DOHH2 (cell line): ENCODE data around the gene ABCC11.
"Not testable (repeated sequence)": the region's sequence is repeated elsewhere in the genome, so short reads cannot be mapped to it uniquely, and the experiment has no call there.

Source experiments
- H3F3A ChIP-seq: fragments of 200-600 bp; sonication (generic), shearing (Covaris generic); 2 replicates; pipeline ENCODE4 v1.6.0; 2016; ENCODE audit warnings: antibody characterized with exemption, mild to moderate bottlenecking; ENCODE audit not compliant: control insufficient read depth, insufficient read depth
- H3K27ac ChIP-seq: fragments of 200-600 bp; sonication (generic); 2 replicates; pipeline ENCODE4 v1.5.1; 2014; ENCODE audit warnings: low read depth, mild to moderate bottlenecking, low read length, moderate library complexity
- H3K27me3 ChIP-seq: fragments of 200-600 bp; sonication (generic); 2 replicates; pipeline ENCODE4 v1.6.1; 2014; ENCODE audit warnings: mild to moderate bottlenecking, low read length, mixed read lengths; ENCODE audit not compliant: control insufficient read depth
- H3K36me3 ChIP-seq: fragments of 200-600 bp; sonication (generic); 2 replicates; pipeline ENCODE4 v1.6.1; 2014; ENCODE audit warnings: mild to moderate bottlenecking, low read length, moderate library complexity, mixed read lengths; ENCODE audit not compliant: control insufficient read depth
- H3K4me1 ChIP-seq: fragments of 200-600 bp; sonication (generic); 2 replicates; pipeline ENCODE4 v1.6.1; 2014; ENCODE audit warnings: mild to moderate bottlenecking, low read length, mixed read lengths; ENCODE audit not compliant: control insufficient read depth
- H3K4me2 ChIP-seq: fragments of 200-600 bp; sonication (generic); 2 replicates; pipeline ENCODE4 v1.6.0; 2014; ENCODE audit warnings: mild to moderate bottlenecking, low read length, moderate library complexity
- H3K4me3 ChIP-seq: fragments of 200-600 bp; sonication (generic); 2 replicates; pipeline ENCODE4 v1.5.1; 2014; ENCODE audit warnings: mild to moderate bottlenecking, low read length, mixed read lengths
- H3K79me2 ChIP-seq: fragments of 200-600 bp; sonication (generic); 2 replicates; pipeline ENCODE4 v1.6.1; 2014; ENCODE audit warnings: mild to moderate bottlenecking, low read length, mixed read lengths; ENCODE audit not compliant: control insufficient read depth
- H3K9me2 ChIP-seq: fragments of 200-600 bp; sonication (generic); replicated peaks from 2 replicates; pipeline ENCODE4 v1.6.1; 2014; ENCODE audit warnings: mild to moderate bottlenecking, low read length, mixed read lengths; ENCODE audit not compliant: control insufficient read depth
- H3K9me3 ChIP-seq: fragments of 200-600 bp; sonication (generic); 2 replicates; pipeline ENCODE4 v1.6.1; 2014; ENCODE audit warnings: antibody characterized with exemption, low read length, mixed read lengths; ENCODE audit not compliant: control insufficient read depth, insufficient read depth
- H4K20me1 ChIP-seq: fragments of 200-600 bp; sonication (generic); 2 replicates; pipeline ENCODE4 v1.6.0; 2014; ENCODE audit warnings: low read depth, mild to moderate bottlenecking, antibody characterized with exemption, low read length, moderate library complexity; ENCODE audit not compliant: control insufficient read depth, insufficient read depth
- CTCF ChIP-seq: fragments of 200-600 bp; sonication (generic); IDR thresholded peaks from one replicate; pipeline ENCODE4 v1.5.1; 2014; ENCODE audit warnings: antibody characterized with exemption, mild to moderate bottlenecking, low read depth, low read length; ENCODE audit not compliant: poor library complexity, severe bottlenecking
- EZH2phosphoT487 ChIP-seq: fragments of 200-600 bp; sonication (generic); IDR thresholded peaks from 2 replicates; pipeline ENCODE4 v1.6.1; 2017; ENCODE audit warnings: borderline replicate concordance, mild to moderate bottlenecking, antibody characterized with exemption, low read length, moderate library complexity, mixed read lengths

The ABCC11 gene

GRCh38 chr16:48184681-48185080 lies 62.7 kb downstream of the ABCC11 start:
- Histone ChIP-seq H3K27ac (no peak overlapping the region), H4K20me1 (no peaks in the 10 kb centered on the region), H3K4me3 (no peak overlapping the region), H3K4me1 (no peaks in the 10 kb centered on the region), H3K9me2 (no peaks in the 10 kb centered on the region), H3K27me3 (no peaks in the 10 kb centered on the region), H3K36me3 (no peaks in the 10 kb centered on the region), H3F3A (no peaks in the 10 kb centered on the region), H3K4me2 (no peak overlapping the region), H3K9me3 (no peaks in the 10 kb centered on the region), H3K79me2 (no peaks in the 10 kb centered on the region)
- TF ChIP-seq EZH2phosphoT487 = no peak
- TF ChIP-seq CTCF = no peak

- Histone ChIP-seq H3K4me1 (no peaks in the 10 kb centered on the region), H3K79me2 (no peaks in the 10 kb centered on the region), H3K27ac (no peak overlapping the region), H4K20me1 (no peaks in the 10 kb centered on the region), H3K9me3 (no peaks in the 10 kb centered on the region), H3K4me2 (no peak overlapping the region), H3K36me3 (no peaks in the 10 kb centered on the region), H3F3A (no peaks in the 10 kb centered on the region), H3K4me3 (no peak overlapping the region), H3K9me2 (no peaks in the 10 kb centered on the region), H3K27me3 (no peaks in the 10 kb centered on the region)
- TF ChIP-seq EZH2phosphoT487 (no peak), CTCF (no peak)
Observed at GRCh38 chr16:48182979-48183537, 64.3 kb downstream of the ABCC11 start.

GRCh38 chr16:48181746-48182520 lies 65.4 kb downstream of the ABCC11 start:
- H3K4me2 ChIP-seq, H3K27me3 ChIP-seq: not testable (repeated sequence)

GRCh38 chr16:48180868-48181480 lies 66.4 kb downstream of the ABCC11 start:
- no peaks in the 10 kb centered on the region for H3K79me2 ChIP-seq
- no peaks in the 10 kb centered on the region for H3K9me2 ChIP-seq
- no peaks in the 10 kb centered on the region for H3K27me3 ChIP-seq
- H3K9me3 ChIP-seq = no peaks in the 10 kb centered on the region
- no peaks in the 10 kb centered on the region for H3F3A ChIP-seq
- H4K20me1 ChIP-seq = no peaks in the 10 kb centered on the region
- H3K4me2 ChIP-seq = no peak overlapping the region
- H3K36me3 ChIP-seq = no peaks in the 10 kb centered on the region
- H3K4me1 ChIP-seq = no peaks in the 10 kb centered on the region
- no peak overlapping the region for H3K4me3 ChIP-seq
- H3K27ac ChIP-seq = no peak overlapping the region
- no peak for TF ChIP-seq CTCF
- no peak for TF ChIP-seq EZH2phosphoT487

More at GRCh38 chr16:48181746-48182520, 65.4 kb downstream of the ABCC11 start:
- not testable (repeated sequence) for H3K27ac ChIP-seq, H3K36me3 ChIP-seq, H3K9me2 ChIP-seq, H4K20me1 ChIP-seq, H3K4me3 ChIP-seq, H3F3A ChIP-seq, H3K79me2 ChIP-seq, H3K4me1 ChIP-seq, H3K9me3 ChIP-seq
